IPS-18c (cell line): ENCODE data around the gene PCDHGB4.
"Not testable (repeated sequence)": the region's sequence is repeated elsewhere in the genome, so short reads cannot be mapped to it uniquely, and the experiment has no call there.

Experiments used
- H3K4me3 ChIP-seq: 2 replicates; pipeline ENCODE4 v1.7.0; 2013; ENCODE audit warnings: low read depth, mild to moderate bottlenecking, low read length, moderate library complexity; ENCODE audit not compliant: insufficient read depth
- H3K9me3 ChIP-seq: one replicate; pipeline ENCODE4 v1.6.1; 2013; ENCODE audit warnings: mild to moderate bottlenecking, low read length, moderate library complexity; ENCODE audit not compliant: control insufficient read depth, insufficient read depth

Gene PCDHGB4

GRCh38 chr5:141413540-141414069 is 26.1 kb downstream of the PCDHGB4 start:
- H3K9me3 ChIP-seq, result peaks cover 7% of the 10 kb centered on the region
- peak overlapping the region; percentile 6; the same call in 1 of the 2 replicates for H3K4me3 ChIP-seq

GRCh38 chr5:141414548-141415274 is 27.2 kb downstream of the PCDHGB4 start:
- peaks cover 15% of the 10 kb centered on the region for H3K9me3 ChIP-seq
- H3K4me3 ChIP-seq, result not testable (repeated sequence)

GRCh38 chr5:141415275-141415618 is 27.7 kb downstream of the PCDHGB4 start:
- not testable (repeated sequence) for H3K4me3 ChIP-seq

GRCh38 chr5:141417494-141418172 is 30.1 kb downstream of the PCDHGB4 start, which contains the start of gene PCDHGB7:
PCDHGB7 (plus strand) TSS chr5:141417677; CDS start chr5:141417860, 183 bp downstream.
- H3K4me3 ChIP-seq, result peak within 1 kb of the TSS; percentile 59
- H3K9me3 ChIP-seq, result peaks cover 17% of the 10 kb centered on the region

More at GRCh38 chr5:141415275-141415618, 27.7 kb downstream of the PCDHGB4 start:
- peaks cover 17% of the 10 kb centered on the region for H3K9me3 ChIP-seq

- no peak overlapping the region for H3K4me3 ChIP-seq
- peaks cover 17% of the 10 kb centered on the region for H3K9me3 ChIP-seq
These were observed 31.8 kb downstream of the PCDHGB4 start for GRCh38 chr5:141419074-141419880.

GRCh38 chr5:141420855-141421488 is 33.5 kb downstream of the PCDHGB4 start, which contains the start of gene PCDHGA11:
PCDHGA11 (plus strand) TSS chr5:141421051; CDS start chr5:141421228, 177 bp downstream.
- peaks cover 13% of the 10 kb centered on the region for H3K9me3 ChIP-seq
- no peak within 1 kb of the TSS for H3K4me3 ChIP-seq

GRCh38 chr5:141421489-141421855 is 34.0 kb downstream of the PCDHGB4 start:
- Histone ChIP-seq H3K4me3 (no peak overlapping the region), H3K9me3 (peaks cover 15% of the 10 kb centered on the region)

GRCh38 chr5:141422742-141423291 is 35.3 kb downstream of the PCDHGB4 start:
- no peak overlapping the region; the same call in 1 of the 2 replicates for H3K4me3 ChIP-seq
- peaks cover 19% of the 10 kb centered on the region for H3K9me3 ChIP-seq

- Histone ChIP-seq H3K9me3 (peaks cover 14% of the 10 kb centered on the region), H3K4me3 (no peak overlapping the region)
These were observed 40.4 kb downstream of the PCDHGB4 start for GRCh38 chr5:141427783-141428426.

- peaks cover 16% of the 10 kb centered on the region for H3K9me3 ChIP-seq
- H3K4me3 ChIP-seq, result no peak within 1 kb of the TSS; the same call in 1 of the 2 replicates
These were observed 43.0 kb downstream of the PCDHGB4 start, which contains the start of gene PCDHGA12 for GRCh38 chr5:141430332-141431113. PCDHGA12 (plus strand) TSS chr5:141430507; CDS start chr5:141430760, 253 bp downstream.

GRCh38 chr5:141431286-141431685 is 43.8 kb downstream of the PCDHGB4 start:
- H3K4me3 ChIP-seq, result no peak overlapping the region; the same call in 1 of the 2 replicates
- peaks cover 16% of the 10 kb centered on the region for H3K9me3 ChIP-seq

- H3K4me3 ChIP-seq, result not testable (repeated sequence)
- H3K9me3 ChIP-seq, result peaks cover 10% of the 10 kb centered on the region
These were observed 44.8 kb downstream of the PCDHGB4 start for GRCh38 chr5:141432308-141432707.

GRCh38 chr5:141432726-141433125 is 45.2 kb downstream of the PCDHGB4 start:
- H3K4me3 ChIP-seq, result not testable (repeated sequence)
- H3K9me3 ChIP-seq, result peaks cover 10% of the 10 kb centered on the region

- Histone ChIP-seq H3K9me3 (peaks cover 10% of the 10 kb centered on the region), H3K4me3 (no peak overlapping the region)
These were observed 46.5 kb downstream of the PCDHGB4 start for GRCh38 chr5:141434006-141434405.

GRCh38 chr5:141437221-141437620 is 49.7 kb downstream of the PCDHGB4 start:
- peaks cover 4% of the 10 kb centered on the region for H3K9me3 ChIP-seq
- H3K4me3 ChIP-seq, result no peak overlapping the region
